GM18499 (cell line): Measurements from ENCODE around the gene PI4KB.
A peak's percentile ranks its signal among the peaks of the same experiment; 100 is the strongest.
"Not testable (repeated sequence)": the region's sequence is repeated elsewhere in the genome, so short reads cannot be mapped to it uniquely, and the experiment has no call there.

Source experiments
- ATAC-seq: cut with Tn5 transposase; IDR thresholded peaks from one replicate; pipeline ENCODE4 v1.9.1; 2021; ENCODE audit warnings: moderate number of reproducible peaks; ENCODE audit not compliant: insufficient read depth, unreplicated experiment

Gene PI4KB

DNA sequence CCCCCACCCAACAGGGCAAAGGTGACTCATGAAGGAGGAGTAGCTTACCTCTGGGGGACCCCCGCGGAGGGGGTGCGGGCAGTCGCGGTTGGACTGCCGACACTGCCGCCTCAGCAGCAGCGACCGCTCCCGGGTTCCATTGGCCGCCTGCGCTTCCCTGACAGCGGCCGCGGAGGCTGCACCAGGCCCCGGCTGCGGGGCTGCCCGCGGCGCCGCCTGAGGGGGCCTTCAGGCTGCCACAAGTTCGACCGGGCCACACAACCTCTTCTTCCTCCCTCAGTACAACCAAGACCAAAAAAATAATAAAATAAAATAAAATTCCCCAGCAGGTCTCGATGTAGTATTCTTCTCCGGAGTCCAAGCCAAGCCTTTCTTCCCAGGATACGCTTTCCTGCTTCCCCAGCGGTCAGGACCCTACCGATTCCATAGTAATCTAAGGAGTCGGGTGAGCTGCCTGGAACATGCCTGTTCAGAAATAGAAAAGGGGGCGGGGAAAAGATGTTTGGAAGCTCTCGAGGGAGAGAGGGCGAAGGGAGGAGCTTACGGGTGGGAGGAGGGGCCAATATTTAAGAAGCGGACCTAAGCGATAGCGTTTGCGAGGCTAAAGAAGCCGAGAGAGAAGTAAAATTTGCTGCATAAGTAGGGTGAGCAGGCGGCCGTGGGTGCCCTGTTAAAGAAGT, at the start of gene PI4KB:
TSS of gene PI4KB (minus strand) at position 194 of the 680 bp plus-strand sequence. CDS start 10,935 bp downstream, outside the sequence.
- ATAC-seq, result peak; percentile 62

DNA sequence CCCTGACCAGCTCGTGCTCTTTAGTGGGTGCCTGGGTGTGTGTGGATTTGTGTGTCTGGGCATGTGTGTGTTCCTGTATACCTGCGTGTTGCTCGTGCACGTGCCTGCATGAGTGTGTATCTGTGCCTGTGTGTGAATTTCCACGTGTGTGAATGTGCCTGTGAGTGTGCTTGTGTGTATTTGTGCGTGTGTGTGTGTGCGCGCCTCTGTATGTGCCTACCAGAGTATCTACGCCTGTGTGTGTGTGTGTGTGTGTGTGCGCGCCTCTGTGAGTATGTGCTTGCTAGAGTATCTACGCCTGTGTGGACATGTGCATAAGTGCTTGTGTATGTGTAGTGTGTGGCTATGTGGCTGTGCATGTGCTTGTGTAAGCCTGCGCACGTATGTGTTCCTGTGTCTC, 46.0 kb upstream of the PI4KB start:
- ATAC-seq, result no peak

DNA sequence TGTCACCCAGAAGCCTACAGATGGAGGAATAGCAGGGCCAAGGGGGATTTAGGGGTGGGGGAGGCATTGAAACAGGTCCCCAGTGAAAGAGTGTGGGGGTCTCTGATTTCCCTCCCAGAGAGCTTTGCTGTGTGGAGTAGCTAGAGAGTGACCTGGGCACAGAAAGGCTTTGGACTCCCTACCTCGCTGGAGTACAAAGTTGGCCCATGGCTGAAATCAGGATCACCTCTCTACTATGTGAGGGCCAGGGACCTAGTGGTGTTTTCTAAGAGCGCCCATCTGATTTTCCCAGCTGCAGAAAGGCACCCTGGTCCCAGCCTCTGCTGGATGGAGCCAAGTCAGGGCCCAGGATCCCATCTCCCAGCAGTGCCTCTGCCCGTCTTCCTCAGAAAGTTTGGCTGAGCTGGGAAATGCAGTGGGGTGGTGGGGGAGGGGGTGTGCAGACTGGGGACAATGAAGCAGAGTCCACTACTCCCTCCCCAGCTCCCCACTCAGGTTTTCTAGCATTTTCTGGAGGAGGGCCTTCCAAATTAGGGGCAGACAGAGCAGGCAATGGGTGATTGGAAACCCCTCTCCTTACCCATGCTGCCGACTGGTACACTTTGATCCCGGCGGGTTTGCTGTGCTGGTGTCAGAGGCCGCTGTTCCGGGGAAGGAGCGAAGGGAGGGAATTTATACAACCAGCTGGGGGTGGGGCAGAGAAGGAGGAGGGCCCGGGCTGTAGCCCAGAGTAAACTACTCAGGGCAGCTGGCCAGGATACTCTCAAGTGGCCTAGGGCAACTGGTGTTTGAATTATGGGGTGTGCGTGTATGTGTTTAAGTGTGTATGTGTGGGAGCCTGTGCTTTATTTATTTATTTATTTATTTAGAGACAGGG, 45.1 kb upstream of the PI4KB start, which contains the start of gene SELENBP1:
TSS of gene SELENBP1 (minus strand) at position 648 of the 877 bp plus-strand sequence. CDS start at position 584, 64 bp downstream.
- ATAC-seq, result no peak

DNA sequence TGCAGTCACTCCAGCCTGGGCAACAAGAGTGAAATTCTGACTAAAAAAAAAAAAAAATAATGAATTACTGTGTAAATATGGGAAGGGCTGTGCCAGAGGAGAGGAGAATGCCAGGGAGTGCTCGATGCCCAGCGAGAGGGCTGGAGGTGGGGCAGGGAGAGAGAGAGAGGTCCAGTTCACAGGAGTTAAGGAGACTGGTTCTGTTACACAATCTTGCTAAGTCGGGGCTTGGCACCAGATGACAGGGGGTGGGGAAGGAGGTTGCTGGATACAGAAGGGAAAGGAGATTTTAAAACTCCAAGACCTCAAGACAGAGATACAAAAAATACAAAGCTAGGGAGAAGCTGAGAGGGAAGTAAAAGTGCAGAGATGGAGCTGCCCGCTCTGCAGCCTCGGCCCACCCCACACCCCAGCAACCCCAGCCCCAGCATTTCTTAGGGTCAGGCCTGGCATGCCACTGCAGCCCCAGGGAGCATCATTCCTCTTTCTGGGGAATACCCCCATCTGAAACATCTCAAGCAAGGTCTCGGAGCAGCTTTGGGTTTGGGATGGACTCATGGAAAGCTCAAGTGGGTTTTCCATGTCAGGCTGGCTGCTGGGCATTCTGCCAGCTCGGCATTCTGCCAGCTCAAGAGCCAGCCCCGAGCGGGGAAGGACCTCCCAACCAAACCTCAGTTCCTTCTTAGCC, 44.3 kb upstream of the PI4KB start:
- ATAC-seq, result no peak

DNA sequence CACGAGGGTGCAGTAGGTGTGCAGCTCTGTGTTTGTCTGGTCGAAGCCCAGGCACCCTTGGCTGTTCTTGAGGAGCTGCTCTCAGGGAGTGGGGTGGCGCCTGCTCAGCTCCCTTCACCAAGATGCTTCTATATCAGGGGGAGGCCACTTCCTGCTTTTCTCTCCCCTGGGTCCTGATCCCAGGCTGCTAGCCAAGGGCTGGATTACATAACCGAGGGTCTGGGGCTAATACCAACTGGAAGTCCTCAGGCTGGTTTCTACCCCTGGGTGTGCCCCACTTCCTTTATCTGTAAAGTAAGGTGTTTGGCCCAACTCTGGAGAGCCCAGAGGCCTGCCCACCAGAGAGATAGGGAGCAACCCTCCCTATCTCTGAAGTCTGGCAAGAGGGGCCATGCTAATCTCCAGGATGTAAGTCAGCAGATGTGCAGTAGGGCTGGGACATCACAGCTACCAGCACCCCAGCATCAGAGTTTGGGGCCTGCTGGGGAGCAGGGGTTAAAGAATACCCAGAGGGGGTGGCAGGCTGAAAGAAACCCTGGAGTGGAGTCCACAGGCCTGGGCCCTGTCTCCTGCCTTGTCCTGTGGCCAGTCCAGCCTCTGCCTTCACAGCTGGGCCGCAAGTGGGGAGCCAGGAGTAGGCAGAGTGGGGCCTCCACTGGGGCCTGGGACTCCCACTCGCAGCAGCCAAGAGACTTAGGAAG, 43.1 kb upstream of the PI4KB start:
- ATAC-seq, result no peak

DNA sequence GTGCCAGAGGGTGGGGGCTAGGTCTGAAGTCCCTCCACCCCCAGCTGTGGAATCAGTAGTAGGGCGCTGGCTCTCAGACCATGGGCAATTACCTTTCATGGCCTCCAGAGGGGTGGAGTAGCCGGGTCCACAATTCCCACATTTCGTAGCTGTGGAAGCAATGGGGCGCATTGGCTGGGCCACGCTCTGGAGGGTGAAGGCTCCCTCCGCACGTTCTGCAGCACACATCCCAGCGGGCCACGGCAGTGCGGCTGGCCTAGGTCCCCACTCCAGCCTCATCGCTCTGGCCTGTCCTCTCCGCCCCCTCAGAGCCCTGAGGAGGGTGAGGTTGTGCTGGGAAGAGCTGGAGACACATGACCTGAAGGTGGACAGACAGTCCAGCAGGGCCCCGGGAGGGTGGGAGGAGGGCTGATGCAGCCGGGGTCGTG, 42.4 kb upstream of the PI4KB start:
- ATAC-seq, result no peak

DNA sequence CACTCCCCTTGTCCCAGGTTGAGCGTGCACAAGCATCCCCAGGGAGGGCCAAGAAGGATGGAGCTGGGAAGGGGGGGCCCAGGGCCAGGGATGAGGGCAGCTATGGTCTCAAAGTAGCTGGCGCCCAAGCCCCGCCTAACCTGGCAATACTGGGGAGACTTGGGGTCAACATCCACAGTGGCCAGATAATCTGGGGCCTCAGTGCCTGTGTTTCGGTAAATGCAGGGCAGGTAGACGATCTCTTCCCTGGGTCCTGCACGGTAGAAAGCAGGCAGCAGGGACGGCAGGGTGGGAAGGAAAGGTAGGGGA, 42.0 kb upstream of the PI4KB start:
- ATAC-seq, result no peak

DNA sequence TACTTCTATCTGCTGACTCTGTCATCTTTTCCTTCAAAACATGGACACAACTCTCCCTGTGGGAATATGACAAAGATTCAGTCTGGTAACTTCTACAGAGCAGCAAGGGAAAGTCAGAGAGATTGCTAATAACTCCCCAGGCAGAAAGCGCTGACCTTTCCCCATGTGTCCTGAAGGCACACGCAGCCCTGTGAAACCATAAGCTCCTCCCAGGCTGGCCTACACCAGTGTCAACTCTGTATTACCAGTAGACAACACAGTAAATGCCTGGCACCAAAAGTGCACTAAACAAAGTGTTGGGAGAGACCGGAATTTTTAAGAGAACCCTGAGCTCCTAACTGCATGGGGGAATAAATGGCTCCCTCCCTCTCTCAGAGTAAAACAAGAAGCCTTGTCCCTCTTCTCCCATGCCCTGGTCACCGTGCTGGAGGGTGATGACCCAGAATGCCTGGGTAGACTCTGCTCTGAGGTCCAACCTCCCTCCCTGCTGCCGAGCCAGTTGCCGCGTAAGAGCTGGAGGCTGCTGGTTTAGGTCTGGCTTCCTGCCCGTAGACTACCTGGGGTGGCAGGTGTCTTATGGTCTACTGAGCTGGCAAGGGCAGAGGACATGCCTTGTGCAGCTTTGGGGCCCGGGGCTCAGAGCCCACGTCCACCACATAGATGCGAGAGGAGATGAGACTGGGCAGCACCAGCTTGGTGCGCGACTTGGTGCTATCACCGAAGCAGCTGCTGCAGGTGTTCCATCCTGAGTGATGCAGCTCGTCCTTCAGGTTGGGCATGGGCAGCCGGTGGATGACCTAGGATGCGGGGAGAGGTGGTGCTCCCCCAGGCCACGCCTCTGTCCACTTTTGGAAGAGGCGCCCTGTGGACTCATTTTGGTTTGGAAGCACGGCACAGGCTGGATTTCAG, 41.4 kb upstream of the PI4KB start:
- ATAC-seq, result no peak

DNA sequence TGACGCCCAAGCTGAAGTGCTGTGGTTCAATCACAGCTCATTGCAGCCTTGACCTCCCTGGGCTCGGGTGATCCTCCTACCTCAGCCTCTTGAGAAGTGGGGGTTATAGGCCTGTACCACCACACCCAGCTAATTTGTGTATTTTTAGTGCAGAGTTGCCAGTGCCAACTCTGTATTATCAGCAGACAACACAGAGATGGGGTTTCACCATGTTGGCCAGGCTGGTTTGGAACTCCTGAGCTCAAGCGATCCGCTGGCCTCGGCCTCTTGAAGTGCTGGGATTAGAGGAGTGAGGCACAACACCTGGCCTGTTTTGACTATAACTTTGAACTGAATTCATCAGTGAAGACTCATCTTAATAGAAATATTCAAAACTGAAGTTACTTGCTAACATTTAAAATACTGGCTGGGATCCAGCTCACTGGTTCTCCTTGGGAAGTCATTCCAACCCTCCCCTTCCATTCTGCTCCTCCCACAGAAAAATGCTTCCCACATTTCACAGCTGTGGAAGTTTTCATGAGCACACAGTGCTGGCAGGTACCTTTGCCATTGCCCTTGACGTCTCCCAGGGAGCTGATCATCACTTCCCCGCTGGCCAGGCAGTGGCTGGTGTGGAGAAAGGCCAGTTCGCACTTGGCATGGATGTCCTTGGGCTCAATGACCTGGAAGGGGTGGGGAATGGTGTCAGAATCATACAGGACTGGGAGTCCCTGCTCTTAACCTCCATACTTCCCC, 40.6 kb upstream of the PI4KB start:
- ATAC-seq, result no peak

DNA sequence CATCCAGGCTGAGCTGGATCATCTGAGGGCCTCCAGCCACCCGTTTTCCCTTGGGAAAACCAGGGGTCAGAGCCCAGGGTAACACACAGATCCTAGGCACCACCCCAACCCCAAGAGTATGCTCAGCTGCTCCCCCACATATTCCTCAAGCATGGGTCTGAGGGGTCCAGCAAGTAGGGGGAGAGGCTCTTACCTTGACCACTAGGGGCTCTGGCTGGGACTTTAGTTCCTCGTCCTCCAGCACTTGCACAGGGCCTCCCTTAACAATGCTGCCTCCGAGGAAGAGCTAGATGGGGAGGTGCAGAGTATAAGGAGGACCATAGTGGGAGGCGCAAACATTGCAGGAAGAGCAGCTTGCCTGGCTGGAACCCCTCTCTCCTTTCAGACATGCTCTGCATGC, 37.8 kb upstream of the PI4KB start:
- ATAC-seq, result no peak

DNA sequence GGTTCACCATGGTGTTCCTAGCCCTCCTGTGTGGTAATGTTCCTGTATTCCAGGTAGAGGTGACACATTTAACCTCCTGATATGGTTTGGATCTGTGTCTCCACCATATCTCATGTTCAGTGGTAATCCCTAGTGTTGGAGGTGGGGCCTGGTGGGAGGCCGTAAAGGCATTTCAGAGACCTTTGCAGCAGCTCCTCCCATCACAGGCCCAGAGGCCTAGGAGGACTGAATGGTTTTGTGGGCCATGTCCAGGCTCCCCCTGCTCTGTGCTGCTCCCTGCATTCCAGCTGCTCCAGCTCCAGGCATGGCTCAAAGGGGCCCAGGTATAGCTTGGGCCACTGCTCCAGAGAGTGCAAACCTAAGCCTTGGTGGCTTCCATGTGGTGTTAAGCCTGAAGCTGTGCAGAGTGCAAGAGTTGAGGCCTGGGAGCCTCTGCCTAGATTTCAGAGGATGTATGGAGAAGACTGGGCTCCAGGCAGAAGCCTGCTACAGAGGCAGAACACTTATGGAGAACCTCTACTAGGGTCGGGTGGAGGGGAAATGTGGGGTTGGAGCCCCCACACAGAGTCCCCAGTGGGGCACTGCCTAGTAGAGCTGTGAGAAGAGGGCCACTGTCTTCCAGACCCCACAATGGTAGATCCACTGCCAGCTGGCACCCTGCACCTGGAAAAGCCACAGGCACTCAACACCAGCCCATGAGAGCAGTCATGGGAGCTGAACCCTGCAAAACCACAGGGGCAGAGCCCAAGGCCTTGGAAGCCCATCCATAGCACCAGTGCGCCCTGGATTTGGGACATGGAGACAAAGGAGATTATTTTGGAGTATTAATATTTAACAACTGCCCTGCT, 35.3 kb upstream of the PI4KB start:
- no peak for ATAC-seq

DNA sequence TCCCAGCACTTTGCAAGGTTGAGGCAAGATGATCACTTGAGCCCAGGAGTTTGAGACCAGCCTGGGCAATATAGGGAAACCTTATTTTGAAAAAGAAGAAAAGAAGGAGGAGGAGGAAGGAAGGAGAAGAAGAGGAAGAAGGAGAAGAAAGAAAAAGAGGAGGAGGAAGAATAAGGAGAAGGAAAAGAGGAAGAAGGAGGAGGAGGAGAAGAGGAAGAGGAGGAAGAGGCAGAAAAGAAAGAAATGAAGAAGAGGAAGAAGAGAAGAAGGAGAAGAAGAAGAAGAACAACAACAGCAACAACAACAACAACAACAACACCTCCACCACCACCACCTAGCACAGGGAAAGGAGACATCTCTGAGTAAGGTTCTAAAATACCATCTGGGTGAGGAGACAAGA, 34.7 kb upstream of the PI4KB start:
- ATAC-seq, result no peak

DNA sequence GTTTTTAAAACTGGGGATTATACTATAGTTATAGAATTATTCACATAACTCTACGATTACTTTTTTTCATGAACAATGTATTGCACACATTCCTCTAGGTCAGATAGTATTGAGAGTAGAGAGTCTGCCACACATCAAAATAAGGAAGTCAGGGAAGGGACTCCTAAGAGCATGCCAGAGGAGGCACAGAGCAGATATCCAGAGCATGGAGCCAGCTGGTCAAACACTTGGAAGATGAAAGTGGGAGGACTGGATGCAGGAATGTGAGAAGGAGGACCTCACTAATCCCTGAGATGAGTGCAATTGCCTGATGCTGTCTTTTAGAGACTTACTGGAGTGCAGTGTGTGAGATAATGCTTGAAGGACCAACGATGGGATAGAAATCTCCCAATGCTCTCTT, 29.5 kb upstream of the PI4KB start:
- ATAC-seq, result no peak

DNA sequence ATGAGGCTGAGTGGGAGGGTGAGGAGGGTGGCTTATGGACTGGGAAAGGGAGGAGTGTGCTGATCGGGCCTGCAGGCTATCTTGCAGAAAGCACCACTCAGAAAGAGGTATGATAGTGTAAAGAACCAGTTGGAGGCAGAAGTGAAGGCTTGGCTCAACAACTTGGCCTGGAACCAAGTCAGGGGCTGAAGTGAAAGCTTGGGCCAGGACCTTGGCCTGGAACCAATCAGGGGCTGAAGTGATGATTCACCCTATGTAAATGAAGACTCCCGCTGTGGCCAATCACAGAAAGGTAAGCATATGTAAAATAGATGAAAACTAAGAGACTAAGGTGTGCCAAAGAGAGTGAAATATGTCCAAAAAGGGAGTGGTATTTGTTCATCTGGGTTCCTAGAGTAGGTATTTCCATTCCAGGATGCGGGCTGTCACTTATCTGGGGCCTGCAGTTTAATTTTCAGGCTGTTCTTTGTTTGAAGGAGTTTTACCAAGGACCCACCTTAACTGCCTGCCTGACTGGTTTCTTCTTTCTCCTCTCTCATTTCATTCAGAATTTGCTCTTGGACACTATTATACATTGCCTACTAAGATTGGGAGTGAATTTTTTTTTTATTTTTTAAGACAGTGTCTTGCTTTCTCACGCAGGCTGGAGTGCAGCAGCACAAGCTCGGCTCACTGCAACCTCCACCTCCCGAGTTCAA, 25.0 kb upstream of the PI4KB start:
- no peak for ATAC-seq

DNA sequence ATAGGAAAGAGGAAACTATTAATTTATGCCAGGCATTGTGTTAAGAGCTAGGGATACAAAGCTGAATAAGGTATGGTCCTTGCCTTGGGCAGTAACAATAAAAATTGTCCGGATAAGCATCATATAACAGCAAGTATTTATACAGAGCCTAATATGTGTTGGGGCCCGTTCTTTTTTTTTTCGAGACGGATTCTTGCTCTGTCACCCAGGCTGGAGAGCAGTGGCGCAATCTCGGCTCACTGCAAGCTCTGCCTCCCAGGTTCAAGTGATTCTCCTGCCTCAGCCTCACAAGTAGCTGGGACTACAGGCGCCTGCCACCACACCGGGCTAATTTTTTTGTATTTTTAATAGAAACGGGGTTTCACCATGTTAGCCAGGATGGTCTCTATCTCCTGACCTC, 23.1 kb upstream of the PI4KB start:
- ATAC-seq, result not testable (repeated sequence)

DNA sequence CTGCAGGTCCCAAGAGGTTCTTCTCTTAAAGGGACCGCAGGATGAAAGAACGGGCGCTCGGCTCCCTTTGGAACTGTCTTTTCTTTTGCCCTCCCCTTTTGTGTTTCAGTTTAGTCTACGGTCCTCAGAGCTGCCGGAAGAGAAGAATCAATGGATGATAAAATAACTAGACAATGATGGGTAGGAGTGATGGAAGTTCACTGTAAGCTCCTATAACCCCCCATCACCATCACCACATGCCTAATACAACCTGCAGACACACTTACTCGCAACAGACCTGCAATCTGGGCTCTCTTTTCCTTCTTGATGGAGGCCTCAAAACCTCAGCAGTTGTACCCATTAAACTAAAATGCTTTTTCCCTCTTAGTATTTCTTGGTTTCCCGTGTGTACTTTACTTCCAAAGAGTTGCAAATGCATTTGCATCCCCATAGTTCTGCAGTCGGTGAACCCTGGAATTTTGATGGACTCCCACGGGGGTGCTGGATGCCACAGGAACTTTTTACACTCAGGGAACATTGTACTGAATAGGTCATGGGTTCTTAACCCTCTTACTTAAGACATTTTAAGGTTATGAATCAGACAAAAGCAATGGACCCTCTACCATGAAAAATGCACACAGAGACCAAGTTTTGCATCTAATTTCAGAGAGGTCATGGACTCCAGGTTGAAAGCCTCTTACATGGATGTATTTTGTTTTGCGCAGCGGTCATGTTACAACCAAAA, 20.5 kb upstream of the PI4KB start:
- ATAC-seq, result peak; percentile 10
